Measurements from ENCODE around the gene KIDINS220. TPM values are rescaled to one million over a fixed set of nuclear protein-coding genes. Genes with fewer than 3 reads are reported as not detected.

The KIDINS220 gene
- total RNA-seq (2022; extraction: Qiagen RNA extraction) = 14.6 to 24.5 TPM (median 19.1 TPM) in 5 replicates

GRCh38 chr2:8836971-8837794 is at the start of gene KIDINS220:
TSS of gene KIDINS220 (minus strand) at chr2:8837613. CDS start at chr2:8827093, 10,520 bp downstream.

GRCh38 chr2:8681786-8682692 is 155.4 kb downstream of the KIDINS220 start, which contains the start of gene ID2:
TSS of gene ID2 (plus strand) at chr2:8682056. CDS start at chr2:8682166, 110 bp downstream.

Other genes starting within 250 kb of the KIDINS220 start
- gene ID2, start 155.6 kb downstream of the KIDINS220 start, total RNA-seq (2022; extraction: Qiagen RNA extraction) = 71.1 to 115 TPM (median 82.6 TPM) in 5 replicates
- 52.0 to 67.0 TPM (median 61.1 TPM) in 5 replicates for gene MBOAT2, start 166.1 kb upstream of the KIDINS220 start, total RNA-seq (2022; extraction: Qiagen RNA extraction)